Loucy (cell line): ENCODE results near the gene NHS.

Source experiments
- H2AFZ ChIP-seq: fragments of 200-600 bp; sonication (generic); 2 replicates; pipeline ENCODE4 v1.6.0; 2016; ENCODE audit warnings: antibody characterized with exemption, mild to moderate bottlenecking, low read length, moderate library complexity
- H3F3A ChIP-seq: fragments of 200-600 bp; 2 replicates; pipeline ENCODE4 v1.6.0; 2016; ENCODE audit warnings: antibody characterized with exemption, low read depth, mild to moderate bottlenecking
- H3K27me3 ChIP-seq: fragments of 200-600 bp; sonication (generic); 2 replicates; pipeline ENCODE4 v1.6.1; 2014; ENCODE audit warnings: low read length, mild to moderate bottlenecking; ENCODE audit not compliant: insufficient read depth, poor library complexity, severe bottlenecking
- H3K36me3 ChIP-seq: fragments of 200-600 bp; sonication (generic); 2 replicates; pipeline ENCODE4 v1.6.1; 2016; ENCODE audit warnings: low read length; ENCODE audit not compliant: insufficient read depth
- H3K4me1 ChIP-seq: fragments of 200-600 bp; sonication (generic); 2 replicates; pipeline ENCODE4 v1.5.1; 2014; ENCODE audit warnings: low read length, mild to moderate bottlenecking; ENCODE audit not compliant: insufficient read depth, poor library complexity, severe bottlenecking
- H3K4me2 ChIP-seq: fragments of 200-600 bp; sonication (generic); 2 replicates; pipeline ENCODE4 v1.6.0; 2014; ENCODE audit warnings: antibody characterized with exemption, low read length, low read depth, mild to moderate bottlenecking; ENCODE audit not compliant: poor library complexity, severe bottlenecking
- H3K4me3 ChIP-seq: fragments of 200-600 bp; sonication (generic); 2 replicates; pipeline ENCODE4 v1.5.1; 2014; ENCODE audit warnings: low read length, mild to moderate bottlenecking, mixed read lengths; ENCODE audit not compliant: poor library complexity, severe bottlenecking
- H3K79me2 ChIP-seq: fragments of 200-600 bp; sonication (generic); 2 replicates; pipeline ENCODE4 v1.6.1; 2014; ENCODE audit warnings: low read length; ENCODE audit not compliant: insufficient read depth
- H3K9ac ChIP-seq: fragments of 200-600 bp; sonication (generic); 2 replicates; pipeline ENCODE4 v1.6.0; 2014; ENCODE audit warnings: mild to moderate bottlenecking, low read depth, low read length, moderate library complexity; ENCODE audit not compliant: poor library complexity, severe bottlenecking
- H3K9me2 ChIP-seq: fragments of 200-600 bp; sonication (generic); replicated peaks from 2 replicates; pipeline ENCODE4 v1.6.1; 2016; ENCODE audit warnings: low read depth, low read length, mixed read lengths
- H3K9me3 ChIP-seq: fragments of 200-600 bp; sonication (generic); 2 replicates; pipeline ENCODE4 v1.6.1; 2014; ENCODE audit warnings: mild to moderate bottlenecking, antibody characterized with exemption, low read length, low read depth; ENCODE audit not compliant: insufficient read depth
- H4K20me1 ChIP-seq: fragments of 200-600 bp; sonication (generic); 2 replicates; pipeline ENCODE4 v1.6.0; 2014; ENCODE audit warnings: antibody characterized with exemption, low read length, mild to moderate bottlenecking; ENCODE audit not compliant: insufficient read depth, poor library complexity, severe bottlenecking
- CTCF ChIP-seq: fragments of 200-600 bp; sonication (generic); conservative IDR thresholded peaks from 2 replicates; pipeline ENCODE4 v1.5.1; 2014; ENCODE audit warnings: mild to moderate bottlenecking, antibody characterized with exemption, low read length
- EZH2phosphoT487 ChIP-seq: fragments of 200-600 bp; IDR thresholded peaks from 2 replicates; pipeline ENCODE4 v1.6.1; 2018; ENCODE audit warnings: antibody characterized with exemption, mild to moderate bottlenecking, moderate library complexity, borderline replicate concordance

The NHS gene

GRCh38 chrX:17596546-17597205 lies 221.7 kb downstream of the NHS start:
- H3K9me2 ChIP-seq: no peaks in the 10 kb centered on the region
- H2AFZ ChIP-seq: no peak overlapping the region
- H3K4me2 ChIP-seq: no peak overlapping the region
- no peaks in the 10 kb centered on the region for H3K4me1 ChIP-seq
- no peaks in the 10 kb centered on the region for H3F3A ChIP-seq
- H3K36me3 ChIP-seq: no peaks in the 10 kb centered on the region
- no peaks in the 10 kb centered on the region for H3K79me2 ChIP-seq
- H3K4me3 ChIP-seq: no peak overlapping the region
- no peak for TF ChIP-seq CTCF
- no peak for TF ChIP-seq EZH2phosphoT487
- H3K9ac ChIP-seq: no peak overlapping the region
- no peaks in the 10 kb centered on the region for H3K9me3 ChIP-seq
- no peaks in the 10 kb centered on the region for H3K27me3 ChIP-seq
- no peaks in the 10 kb centered on the region for H4K20me1 ChIP-seq

- Histone ChIP-seq H3K4me1 (no peaks in the 10 kb centered on the region), H3K4me3 (no peak overlapping the region), H3K9me2 (no peaks in the 10 kb centered on the region), H3K27me3 (no peaks in the 10 kb centered on the region), H4K20me1 (no peaks in the 10 kb centered on the region), H3K36me3 (no peaks in the 10 kb centered on the region), H3K9me3 (no peaks in the 10 kb centered on the region), H3F3A (no peaks in the 10 kb centered on the region), H3K79me2 (no peaks in the 10 kb centered on the region), H3K9ac (no peak overlapping the region), H3K4me2 (no peak overlapping the region), H2AFZ (no peak overlapping the region)
- no peak for TF ChIP-seq EZH2phosphoT487
- no peak for TF ChIP-seq CTCF
Measured at GRCh38 chrX:17597327-17597726, 222.3 kb downstream of the NHS start.

GRCh38 chrX:17597836-17598439 lies 222.9 kb downstream of the NHS start:
- Histone ChIP-seq H4K20me1 (no peaks in the 10 kb centered on the region), H3K9me2 (no peaks in the 10 kb centered on the region), H3K4me1 (no peaks in the 10 kb centered on the region), H3K4me3 (no peak overlapping the region), H2AFZ (no peak overlapping the region), H3K79me2 (no peaks in the 10 kb centered on the region), H3K4me2 (no peak overlapping the region), H3F3A (no peaks in the 10 kb centered on the region), H3K9ac (no peak overlapping the region), H3K36me3 (no peaks in the 10 kb centered on the region), H3K9me3 (no peaks in the 10 kb centered on the region), H3K27me3 (no peaks in the 10 kb centered on the region)
- TF ChIP-seq CTCF (no peak), EZH2phosphoT487 (no peak)
